ENCODE data around the gene NFIX.

- TF ChIP-seq CTCF (conservative IDR thresholded peaks at IDR 0.05 in 1 of 2, IDR thresholded peaks at IDR 0.05 in 1 of 2; ENCODE audit: extremely low read depth in 1 of 2, insufficient read depth in 1 of 2, low read depth in 1 of 2, low read length in 2 of 2) (no peak), EZH2 (IDR thresholded peaks at IDR 0.05; ENCODE audit: borderline replicate concordance, low read length) (no peak)
Observed at GRCh38 chr19:12952488-12953137, 42.7 kb upstream of the NFIX start.
